Esophagus muscularis mucosa (tissue), 3 donors: Measurements from ENCODE around the gene GALK2.

Source experiments
- CTCF ChIP-seq, 3 experiments: fragments of 200-600 bp in 2 of 3; fragments of 450-650 bp in 1 of 3; sonication (generic) in 2 of 3; IDR thresholded peaks; one replicate each; pipeline ENCODE4 v1.5.1; 2017 to 2019; ENCODE audit warnings: antibody characterized with exemption in 3 of 3, mild to moderate bottlenecking in 2 of 3, moderate library complexity in 1 of 3
- POLR2AphosphoS5 ChIP-seq, 2 donors: sonication (generic); formaldehyde crosslinking; IDR thresholded peaks; one replicate each; pipeline ENCODE4 v1.6.1; 2017; ENCODE audit warnings: antibody characterized with exemption in 2 of 2

GRCh38 chr15:49178497-49178896 is 8.4 kb downstream of the GALK2 start:
- TF ChIP-seq CTCF (IDR thresholded peaks at IDR 0.05) (no peak), POLR2AphosphoS5 (IDR thresholded peaks at IDR 0.05) (no peak)
